Stimulated activated CD4-positive, alpha-beta T cell treated with anti-CD3 and anti-CD28 coated beads, Interleukin-1b, Interleukin-23, amount 100 ng/mL, for 1 hour (primary cell): Measurements from ENCODE around the gene GABRG1.

Experiments
- DNase-seq, 2 donors: peaks; one replicate each; pipeline ENCODE4 v3.0.0-alpha.2; 2020; ENCODE audit warnings: low read depth in 2 of 2

Gene GABRG1

GRCh38 chr4:46123913-46124755, at the start of gene GABRG1:
Gene GABRG1, minus strand, starts transcription at chr4:46124054. Its CDS starts 141 bp downstream, at chr4:46123913.
- no peak for DNase-seq

- DNase-seq: no peak
Measured at GRCh38 chr4:46146993-46147392, 23.1 kb upstream of the GABRG1 start.

GRCh38 chr4:46131498-46132057, 7.7 kb upstream of the GABRG1 start:
- DNase-seq: no peak

- DNase-seq: no peak
Measured at GRCh38 chr4:46124773-46125413, 1.0 kb upstream of the GABRG1 start.

GRCh38 chr4:46081674-46082073, 42.2 kb downstream of the GABRG1 start:
- no peak for DNase-seq

- DNase-seq: no peak
Measured at GRCh38 chr4:46081248-46081647, 42.6 kb downstream of the GABRG1 start.

GRCh38 chr4:46073778-46074177, 50.1 kb downstream of the GABRG1 start:
- no peak for DNase-seq

GRCh38 chr4:46051392-46051791, 72.5 kb downstream of the GABRG1 start:
- DNase-seq: no peak

GRCh38 chr4:46032056-46032455, 91.8 kb downstream of the GABRG1 start:
- no peak for DNase-seq

- DNase-seq: no peak
Measured at GRCh38 chr4:46016306-46016705, 107.5 kb downstream of the GABRG1 start.

GRCh38 chr4:45992728-45993127, 131.1 kb downstream of the GABRG1 start:
- DNase-seq: no peak

GRCh38 chr4:45989775-45990174, 134.1 kb downstream of the GABRG1 start:
- no peak for DNase-seq

- DNase-seq: no peak
Measured at GRCh38 chr4:45987858-45988257, 136.0 kb downstream of the GABRG1 start.
